Effector memory CD8-positive, alpha-beta T cell (primary cell): ENCODE data around the gene INPP4A.

Experiments
- ATAC-seq: fragments of 150-1000 bp; cut with Tn5 transposase; replicated peaks from 2 replicates; pipeline ENCODE4 v1.10.0; 2021; ENCODE audit warnings: mild to moderate bottlenecking, moderate library complexity
- DNase-seq, 3 experiments: peaks; one replicate each; pipeline ENCODE4 v3.0.0; 2021
- H3K27ac Mint-ChIP-seq, 2 donors: one replicate each; pipeline ENCODE4 v1.8.0; 2022; ENCODE audit warnings: mild to moderate bottlenecking in 2 of 2, mixed read lengths in 2 of 2, moderate library complexity in 2 of 2
- H3K27me3 Mint-ChIP-seq, 2 donors: one replicate each; pipeline ENCODE4 v1.8.0; 2022; ENCODE audit warnings: mixed read lengths in 2 of 2
- H3K36me3 Mint-ChIP-seq: one replicate; pipeline ENCODE4 v1.8.0; 2022; ENCODE audit warnings: mild to moderate bottlenecking, moderate library complexity, mixed read lengths; ENCODE audit not compliant: insufficient read depth
- H3K4me1 Mint-ChIP-seq, 2 donors: one replicate each; pipeline ENCODE4 v1.8.0; 2022; ENCODE audit warnings: low read depth in 2 of 2, mixed read lengths in 2 of 2
- H3K4me3 Mint-ChIP-seq, 2 donors: one replicate each; pipeline ENCODE4 v1.8.0; 2022; ENCODE audit warnings: mild to moderate bottlenecking in 2 of 2, mixed read lengths in 2 of 2, moderate library complexity in 2 of 2
- H3K9me3 Mint-ChIP-seq, 2 donors: one replicate each; pipeline ENCODE4 v1.8.0; 2022; ENCODE audit warnings: mixed read lengths in 2 of 2

The INPP4A gene

GRCh38 chr2:98489971-98490962 lies 45.6 kb downstream of the INPP4A start:
- peak overlapping the region; percentile 89 to 93 for H3K27ac Mint-ChIP-seq
- H3K4me1 Mint-ChIP-seq: peaks cover 53 to 78% of the 10 kb centered on the region in 2 donors
- H3K36me3 Mint-ChIP-seq: peaks cover 17% of the 10 kb centered on the region
- peak; percentile 26 for ATAC-seq
- no peak for DNase-seq
- no peaks in the 10 kb centered on the region for H3K27me3 Mint-ChIP-seq
- peak overlapping the region; percentile 34 to 50 for H3K4me3 Mint-ChIP-seq
- no peaks in the 10 kb centered on the region for H3K9me3 Mint-ChIP-seq

DNA sequence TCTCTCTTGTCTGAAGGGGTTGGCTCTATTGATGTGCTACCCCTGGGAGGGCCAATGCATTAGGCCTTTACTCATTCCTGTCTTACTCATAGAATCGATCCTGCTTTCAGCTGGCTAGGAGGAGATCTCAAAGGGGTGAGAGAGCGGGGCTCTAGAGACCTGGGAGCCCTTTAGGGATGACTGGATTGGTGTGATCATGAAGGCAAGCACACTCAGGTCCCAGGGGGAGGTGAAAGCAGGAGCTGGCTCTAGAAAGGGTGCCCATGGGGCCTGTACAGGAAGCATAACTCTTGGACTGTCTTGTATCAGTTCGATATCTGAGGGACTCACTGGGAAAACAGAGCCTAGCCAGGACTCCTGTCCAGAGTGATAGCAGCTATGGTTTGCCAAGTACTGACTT lies 47.8 kb downstream of the INPP4A start:
- Mint-ChIP-seq H3K4me1 (peaks cover 48 to 73% of the 10 kb centered on the region in 2 donors), H3K9me3 (peaks cover 0 to 3% of the 10 kb centered on the region in 2 donors), H3K27ac (peak overlapping the region in 1 of 2 donors; percentile 93), H3K36me3 (peaks cover 17% of the 10 kb centered on the region), H3K27me3 (no peaks in the 10 kb centered on the region), H3K4me3 (no peak overlapping the region)
- ATAC-seq (no peak), DNase-seq (no peak)

- H3K27me3 Mint-ChIP-seq: no peaks in the 10 kb centered on the region
- peaks cover 41 to 72% of the 10 kb centered on the region in 2 donors for H3K4me1 Mint-ChIP-seq
- ATAC-seq: no peak
- DNase-seq: no peak
- H3K27ac Mint-ChIP-seq: peak overlapping the region; percentile 38 to 79
- peaks cover 14% of the 10 kb centered on the region for H3K36me3 Mint-ChIP-seq
- peaks cover 0 to 3% of the 10 kb centered on the region in 2 donors for H3K9me3 Mint-ChIP-seq
- no peak overlapping the region for H3K4me3 Mint-ChIP-seq
Observed at GRCh38 chr2:98494699-98495098, 50.0 kb downstream of the INPP4A start.

DNA sequence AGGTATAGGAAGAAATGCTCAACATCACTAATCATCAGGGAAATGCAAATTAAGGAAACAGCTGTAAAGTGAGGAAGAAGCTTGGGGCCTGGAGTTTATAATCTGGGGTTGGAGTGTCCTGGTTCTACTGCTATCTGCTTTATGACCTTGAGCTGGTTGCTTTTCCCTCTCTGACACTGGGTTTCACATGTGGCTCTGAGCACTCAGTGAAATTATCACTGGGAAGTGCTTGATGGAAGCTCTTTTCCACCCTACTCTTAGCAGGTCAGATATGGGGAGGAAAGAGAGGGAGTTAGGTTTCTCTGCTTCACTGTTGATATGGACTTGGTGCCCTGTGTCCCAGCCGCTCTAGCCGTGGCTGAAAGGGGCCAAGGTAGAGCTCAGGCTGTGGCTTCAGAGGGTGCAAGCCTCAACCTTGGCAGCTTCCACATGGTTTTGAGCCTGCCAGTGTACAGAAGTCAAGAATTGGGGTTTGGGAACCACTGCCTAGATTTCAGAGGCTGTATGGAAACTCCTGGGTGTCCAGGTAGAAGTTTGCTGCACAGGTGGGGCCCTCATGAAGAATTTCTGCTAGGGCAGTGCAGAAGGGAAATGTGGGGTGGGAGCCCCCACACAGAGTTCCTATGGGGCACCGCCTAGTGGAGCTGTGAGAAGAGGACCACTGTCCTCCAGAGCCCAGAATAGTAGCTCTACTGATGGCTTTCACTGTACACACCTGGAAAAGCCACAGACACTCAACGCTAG lies 52.3 kb downstream of the INPP4A start:
- ATAC-seq: no peak
- peaks cover 41 to 80% of the 10 kb centered on the region in 2 donors for H3K4me1 Mint-ChIP-seq
- H3K27me3 Mint-ChIP-seq: no peaks in the 10 kb centered on the region
- H3K27ac Mint-ChIP-seq: peak overlapping the region; percentile 10 to 87
- H3K9me3 Mint-ChIP-seq: peaks cover 0 to 3% of the 10 kb centered on the region in 2 donors
- peaks cover 8% of the 10 kb centered on the region for H3K36me3 Mint-ChIP-seq
- DNase-seq: no peak
- no peak overlapping the region for H3K4me3 Mint-ChIP-seq

DNA sequence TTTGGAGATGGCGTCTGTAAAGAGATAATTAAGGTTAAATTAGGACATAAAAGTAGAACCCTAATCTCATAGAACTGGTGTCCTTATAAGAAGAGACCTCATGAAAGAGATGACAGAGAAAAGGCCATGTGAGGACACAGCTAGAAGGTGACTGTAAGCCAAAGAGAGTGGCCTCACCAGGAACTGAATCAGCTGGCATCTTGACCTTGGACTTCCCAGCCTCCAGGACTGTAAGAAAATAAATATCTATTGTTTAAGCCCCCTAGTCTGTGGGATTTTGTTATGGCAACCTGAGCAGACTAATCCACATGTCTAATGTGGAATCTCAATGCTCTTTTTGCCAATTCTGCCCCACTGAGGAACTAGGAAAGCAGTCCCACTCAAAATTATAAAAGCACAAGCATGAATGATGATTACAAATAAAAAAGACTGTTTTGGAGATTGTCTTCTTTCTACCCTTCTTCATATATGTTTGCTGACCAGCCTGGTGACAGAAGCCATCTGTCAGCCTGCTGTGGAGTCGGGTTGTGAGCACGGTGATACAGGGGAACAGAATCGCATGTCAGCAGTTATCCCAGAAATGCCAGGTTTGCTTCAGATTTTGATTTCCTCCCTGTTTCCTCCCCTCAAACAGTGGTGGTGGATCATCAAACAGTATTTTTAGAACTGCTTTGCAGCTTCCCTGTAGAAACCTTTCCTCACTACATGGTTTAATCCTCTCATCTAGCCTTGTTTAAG lies 54.2 kb downstream of the INPP4A start:
- Mint-ChIP-seq H3K4me3 (no peak overlapping the region), H3K27me3 (no peaks in the 10 kb centered on the region), H3K4me1 (peaks cover 51 to 92% of the 10 kb centered on the region in 2 donors), H3K27ac (peak overlapping the region; percentile 85 to 87), H3K9me3 (peaks cover 0 to 3% of the 10 kb centered on the region in 2 donors), H3K36me3 (peaks cover 3% of the 10 kb centered on the region)
- ATAC-seq: no peak
- DNase-seq: no peak

DNA sequence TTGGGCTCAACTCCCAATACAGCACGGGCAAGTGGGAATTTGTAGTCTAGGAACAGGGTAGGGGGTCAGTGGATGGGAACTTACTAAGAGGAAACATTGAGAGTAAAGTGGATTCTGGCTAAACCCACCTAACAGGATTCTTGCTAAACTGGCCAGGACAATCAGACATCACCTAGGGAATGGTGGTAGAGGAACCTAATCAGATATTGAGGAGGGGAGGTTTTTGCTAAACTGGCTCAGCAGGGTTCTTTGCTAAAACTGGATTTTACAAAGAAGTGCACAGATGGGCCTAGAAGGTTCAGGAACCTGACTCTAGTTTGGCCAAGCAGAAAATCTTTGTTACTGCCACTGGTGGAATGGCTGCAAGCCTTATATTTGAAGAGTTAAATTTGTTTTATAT lies 55.9 kb downstream of the INPP4A start:
- Mint-ChIP-seq H3K4me3 (no peak overlapping the region), H3K36me3 (peaks cover 6% of the 10 kb centered on the region), H3K27me3 (no peaks in the 10 kb centered on the region), H3K4me1 (peaks cover 67 to 92% of the 10 kb centered on the region in 2 donors), H3K27ac (peak overlapping the region; percentile 85 to 87), H3K9me3 (peaks cover 0 to 3% of the 10 kb centered on the region in 2 donors)
- ATAC-seq: no peak
- DNase-seq: no peak

GRCh38 chr2:98501223-98501622 lies 56.6 kb downstream of the INPP4A start:
- no peaks in the 10 kb centered on the region for H3K27me3 Mint-ChIP-seq
- H3K9me3 Mint-ChIP-seq: peaks cover 0 to 3% of the 10 kb centered on the region in 2 donors
- no peak overlapping the region for H3K4me3 Mint-ChIP-seq
- H3K36me3 Mint-ChIP-seq: peaks cover 9% of the 10 kb centered on the region
- DNase-seq: no peak
- peak overlapping the region; percentile 73 to 85 for H3K27ac Mint-ChIP-seq
- no peak for ATAC-seq
- peaks cover 71 to 94% of the 10 kb centered on the region in 2 donors for H3K4me1 Mint-ChIP-seq

DNA sequence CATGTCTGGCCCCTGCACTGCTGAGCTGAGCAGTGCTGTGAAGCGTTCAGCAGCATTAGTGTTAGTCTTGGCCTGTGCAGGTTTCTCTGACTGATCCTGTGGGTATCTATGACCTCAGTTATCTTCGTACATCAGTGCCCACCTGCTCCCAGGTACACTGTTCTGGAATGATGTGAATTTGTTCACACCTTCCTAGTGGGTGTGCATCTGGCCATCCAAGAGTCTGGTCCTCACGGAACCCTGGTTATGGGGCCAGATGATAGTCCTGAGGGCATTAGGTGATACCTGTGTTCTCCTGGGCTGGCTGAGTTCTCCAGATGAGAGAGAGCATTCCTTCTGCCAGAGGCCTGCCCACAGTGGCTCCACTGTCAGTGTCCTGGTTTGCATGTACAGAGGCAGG lies 57.2 kb downstream of the INPP4A start:
- peaks cover 13% of the 10 kb centered on the region for H3K36me3 Mint-ChIP-seq
- peaks cover 70 to 93% of the 10 kb centered on the region in 2 donors for H3K4me1 Mint-ChIP-seq

DNA sequence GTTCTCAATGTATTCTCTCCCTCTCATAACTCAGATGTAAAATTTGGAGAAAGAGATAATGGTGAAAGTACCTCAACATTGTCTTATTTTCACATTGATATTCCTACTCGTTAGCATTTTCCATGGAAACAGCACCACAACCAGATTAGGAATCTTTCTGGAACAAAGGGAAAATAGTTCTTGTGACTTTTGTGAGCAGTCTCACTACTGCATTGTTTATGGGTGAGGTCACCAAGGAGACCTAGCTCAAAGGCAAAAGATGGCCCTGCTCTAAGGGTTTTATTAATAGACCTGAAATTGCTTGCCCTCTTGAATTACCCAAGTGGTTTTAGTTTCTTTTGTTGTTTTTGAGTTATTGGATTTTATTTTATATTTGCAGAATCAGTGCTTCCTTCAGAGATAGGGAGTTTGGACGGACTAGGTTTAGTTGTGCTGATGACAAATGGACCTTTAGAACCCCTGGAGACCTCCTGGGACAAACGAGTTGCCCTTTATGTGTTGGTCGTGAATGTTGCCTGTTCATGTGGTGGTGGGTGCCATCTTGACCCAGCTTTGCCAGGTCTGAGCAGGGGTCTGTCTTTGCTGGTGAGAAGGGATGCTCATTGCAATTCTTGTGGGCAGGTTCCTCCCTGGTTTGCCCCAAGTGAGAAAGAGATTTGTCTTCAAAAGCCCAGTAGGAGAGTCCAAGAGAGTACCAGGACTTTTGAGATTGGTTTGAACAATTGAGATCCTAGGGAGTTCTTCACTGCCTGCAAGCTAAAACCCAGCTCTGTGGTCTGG lies 58.1 kb downstream of the INPP4A start:
- peak overlapping the region; percentile 73 to 85 for H3K27ac Mint-ChIP-seq
- H3K9me3 Mint-ChIP-seq: no peaks in the 10 kb centered on the region
- ATAC-seq (no peak), DNase-seq (no peak)
- H3K4me3 Mint-ChIP-seq: peak overlapping the region in 1 of 2 donors; percentile 58
- H3K4me1 Mint-ChIP-seq: peaks cover 70 to 93% of the 10 kb centered on the region in 2 donors
- peaks cover 16% of the 10 kb centered on the region for H3K36me3 Mint-ChIP-seq
- no peaks in the 10 kb centered on the region for H3K27me3 Mint-ChIP-seq

More for the DNA sequence above, 57.2 kb downstream of the INPP4A start:
- DNase-seq: no peak
- Mint-ChIP-seq H3K27ac (peak overlapping the region; percentile 73 to 85), H3K4me3 (no peak overlapping the region), H3K9me3 (no peaks in the 10 kb centered on the region), H3K27me3 (no peaks in the 10 kb centered on the region)
- ATAC-seq: no peak

- ATAC-seq: no peak
- no peaks in the 10 kb centered on the region for H3K9me3 Mint-ChIP-seq
- H3K27ac Mint-ChIP-seq: peak overlapping the region; percentile 73 to 85
- peaks cover 17% of the 10 kb centered on the region for H3K36me3 Mint-ChIP-seq
- no peak for DNase-seq
- peaks cover 76 to 93% of the 10 kb centered on the region in 2 donors for H3K4me1 Mint-ChIP-seq
- H3K27me3 Mint-ChIP-seq: no peaks in the 10 kb centered on the region
- peak overlapping the region; percentile 31 to 58 for H3K4me3 Mint-ChIP-seq
Observed at GRCh38 chr2:98503481-98504105, 58.9 kb downstream of the INPP4A start.

- DNase-seq: no peak
- peak overlapping the region; percentile 73 to 85 for H3K27ac Mint-ChIP-seq
- no peaks in the 10 kb centered on the region for H3K27me3 Mint-ChIP-seq
- H3K4me3 Mint-ChIP-seq: peak overlapping the region; percentile 31 to 58
- H3K9me3 Mint-ChIP-seq: no peaks in the 10 kb centered on the region
- H3K4me1 Mint-ChIP-seq: peaks cover 80 to 90% of the 10 kb centered on the region in 2 donors
- no peak for ATAC-seq
- H3K36me3 Mint-ChIP-seq: peaks cover 17% of the 10 kb centered on the region
Observed at GRCh38 chr2:98504381-98505109, 59.9 kb downstream of the INPP4A start.
